ENCODE data around the gene STIP1.

STIP1 gene

GRCh38 chr11:64198511-64198910, 12.5 kb downstream of the STIP1 start:
- DNase-seq (ENCODE audit: low spot score), result no peak

GRCh38 chr11:64201543-64201942, 15.6 kb downstream of the STIP1 start:
- no peak for DNase-seq (ENCODE audit: low spot score)

- no peak for DNase-seq (ENCODE audit: low spot score)
These were observed 17.0 kb downstream of the STIP1 start for GRCh38 chr11:64202992-64203391.

- DNase-seq (ENCODE audit: low spot score), result no peak
These were observed 17.6 kb downstream of the STIP1 start for GRCh38 chr11:64203421-64204079.

GRCh38 chr11:64204080-64204440, 18.1 kb downstream of the STIP1 start:
- DNase-seq (ENCODE audit: low spot score), result no peak

GRCh38 chr11:64204464-64204989, 18.6 kb downstream of the STIP1 start:
- DNase-seq (ENCODE audit: low spot score), result no peak

- no peak for DNase-seq (ENCODE audit: low spot score)
These were observed 20.7 kb downstream of the STIP1 start, which contains the start of gene FERMT3 for GRCh38 chr11:64206457-64207255. FERMT3 (plus strand) TSS chr11:64206721; CDS start chr11:64207365, 644 bp downstream.

- no peak for DNase-seq (ENCODE audit: low spot score)
These were observed 21.5 kb downstream of the STIP1 start for GRCh38 chr11:64207256-64208085.

DNA sequence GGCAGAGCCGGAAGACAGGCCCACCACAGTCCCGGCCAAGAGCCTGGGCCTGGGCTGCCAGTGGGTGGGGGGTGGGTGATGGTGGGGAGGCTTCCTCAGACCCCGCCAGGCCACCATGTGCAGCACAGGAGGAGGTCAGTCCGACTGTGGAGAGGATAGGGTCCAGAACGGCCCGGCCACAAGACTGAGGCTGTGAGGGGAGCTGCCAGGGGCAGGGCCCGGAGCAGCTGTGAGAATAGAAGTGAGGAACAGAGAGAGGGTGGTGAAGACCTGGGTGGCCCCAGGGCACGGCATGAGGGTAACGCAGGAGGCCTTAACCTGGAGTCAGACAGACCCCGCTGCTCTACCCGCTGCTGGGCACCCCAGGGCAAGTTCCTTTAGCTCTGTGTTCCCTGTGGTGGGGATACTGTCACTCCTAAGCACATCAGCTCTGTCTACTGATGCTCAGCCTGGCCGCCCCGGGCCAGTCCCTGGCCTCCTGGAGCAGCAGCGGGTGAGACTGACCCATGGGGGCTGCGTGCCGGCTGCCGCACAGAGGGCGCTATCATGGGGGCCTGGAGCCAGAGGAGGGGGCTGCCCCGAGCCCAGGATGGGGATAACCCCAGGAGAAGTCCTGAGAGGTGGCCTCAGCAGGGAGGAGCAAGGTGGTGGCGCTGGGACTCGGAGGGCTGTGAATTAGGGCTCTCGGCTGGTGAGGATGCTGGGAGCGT, 22.3 kb downstream of the STIP1 start:
- no peak for DNase-seq (ENCODE audit: low spot score)

DNA sequence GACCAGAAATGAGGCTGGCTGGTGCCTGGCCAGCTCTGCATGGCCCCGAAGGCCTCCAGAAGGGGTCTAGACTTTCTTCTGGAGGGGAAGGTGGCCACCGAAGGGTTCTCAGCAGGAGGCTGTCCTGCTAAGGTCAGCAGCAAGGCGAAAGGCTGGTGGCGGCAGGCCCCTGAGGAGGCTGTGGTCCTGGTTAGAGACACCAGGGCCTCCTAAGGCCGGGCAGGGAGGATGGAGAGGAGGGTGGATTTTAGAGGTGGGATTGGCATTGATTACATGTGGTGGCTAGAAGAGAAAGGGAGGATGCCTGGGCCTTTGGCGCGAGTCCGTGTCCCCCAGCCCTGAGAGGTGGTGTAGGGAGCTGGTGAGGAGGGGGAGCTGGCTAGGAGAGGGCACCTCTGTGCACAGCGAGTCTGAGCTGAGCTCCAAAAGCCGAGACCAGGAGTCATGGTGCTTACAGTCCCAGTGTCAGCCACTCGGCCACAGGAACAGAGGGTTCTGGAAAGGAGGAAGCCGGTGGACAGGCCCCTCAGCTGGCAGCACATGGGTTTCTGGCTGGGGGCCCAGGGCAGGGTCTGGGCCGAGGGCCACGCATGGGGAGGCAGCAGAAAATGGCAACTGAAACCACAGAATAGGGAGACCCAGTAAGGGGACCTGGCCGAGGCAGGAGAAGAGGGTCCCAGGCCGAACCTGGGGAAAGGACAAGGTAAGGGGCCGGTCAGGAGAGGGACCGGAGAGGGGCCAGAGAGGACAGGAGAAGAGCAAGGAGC, 23.0 kb downstream of the STIP1 start:
- DNase-seq (ENCODE audit: low spot score), result no peak

GRCh38 chr11:64209563-64209843, 23.5 kb downstream of the STIP1 start:
- DNase-seq (ENCODE audit: low spot score), result no peak

DNA sequence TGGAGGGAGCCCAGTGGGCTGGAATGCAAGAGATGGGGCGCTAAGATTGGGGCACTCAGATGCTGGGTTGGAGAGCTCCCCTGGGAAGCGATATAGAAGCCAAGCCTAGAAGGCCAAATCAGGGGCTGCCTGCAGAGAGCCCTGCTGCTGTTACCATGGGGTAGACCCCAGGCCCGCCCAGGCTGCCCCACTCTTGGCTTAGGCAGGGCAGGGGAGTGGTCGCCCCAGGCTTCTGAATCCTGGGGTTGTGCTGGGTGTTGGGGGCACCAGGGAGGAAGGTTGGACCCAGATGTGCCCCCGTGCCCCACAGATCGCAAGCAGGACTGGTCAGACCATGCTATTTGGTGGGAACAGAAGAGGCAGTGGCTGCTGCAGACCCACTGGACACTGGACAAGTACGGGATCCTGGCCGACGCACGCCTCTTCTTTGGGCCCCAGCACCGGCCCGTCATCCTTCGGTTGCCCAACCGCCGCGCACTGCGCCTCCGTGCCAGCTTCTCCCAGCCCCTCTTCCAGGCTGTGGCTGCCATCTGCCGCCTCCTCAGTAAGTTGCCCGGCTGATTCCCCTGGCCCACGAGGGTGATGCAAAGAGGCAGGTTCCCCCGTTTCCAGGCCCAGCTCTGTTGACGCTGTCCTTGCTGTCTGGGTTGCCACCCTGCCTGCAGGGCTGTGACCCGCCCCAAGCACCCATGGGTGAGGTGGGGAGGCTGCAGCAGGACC, 24.5 kb downstream of the STIP1 start:
- no peak for DNase-seq (ENCODE audit: low spot score)

DNA sequence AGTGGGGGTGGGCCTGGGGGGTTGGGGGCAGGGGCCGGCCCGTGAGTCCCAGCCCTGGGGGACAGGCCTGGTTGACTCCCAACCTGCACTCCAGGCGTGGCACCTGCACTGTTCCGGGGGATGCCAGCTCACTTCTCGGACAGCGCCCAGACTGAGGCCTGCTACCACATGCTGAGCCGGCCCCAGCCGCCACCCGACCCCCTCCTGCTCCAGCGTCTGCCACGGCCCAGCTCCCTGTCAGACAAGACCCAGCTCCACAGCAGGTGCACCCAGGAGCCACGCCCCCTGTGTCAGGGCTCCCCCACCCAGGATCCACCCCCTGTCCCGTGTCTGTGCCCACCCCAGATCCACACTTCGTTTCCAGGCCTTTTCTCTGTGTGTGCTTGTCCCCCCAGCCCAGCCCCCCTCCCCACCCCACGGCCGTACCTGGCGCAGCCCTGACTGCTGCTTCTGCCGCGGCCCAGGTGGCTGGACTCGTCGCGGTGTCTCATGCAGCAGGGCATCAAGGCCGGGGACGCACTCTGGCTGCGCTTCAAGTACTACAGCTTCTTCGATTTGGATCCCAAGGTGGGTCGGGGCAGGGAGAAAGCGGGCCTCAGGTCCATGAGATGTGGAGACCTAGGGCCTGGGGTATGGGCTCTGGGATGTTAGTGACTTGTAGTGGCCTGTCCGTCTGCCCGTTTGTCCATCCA, 25.4 kb downstream of the STIP1 start:
- DNase-seq (ENCODE audit: low spot score), result no peak

- no peak for DNase-seq (ENCODE audit: low spot score)
These were observed 30.9 kb downstream of the STIP1 start for GRCh38 chr11:64216879-64217278.

GRCh38 chr11:64218628-64219353, 32.8 kb downstream of the STIP1 start:
- DNase-seq (ENCODE audit: low spot score), result no peak

GRCh38 chr11:64219354-64219684, 33.3 kb downstream of the STIP1 start:
- no peak for DNase-seq (ENCODE audit: low spot score)

- DNase-seq (ENCODE audit: low spot score), result no peak
These were observed 33.8 kb downstream of the STIP1 start for GRCh38 chr11:64219755-64220154.

GRCh38 chr11:64220271-64220670, 34.3 kb downstream of the STIP1 start:
- DNase-seq (ENCODE audit: low spot score), result no peak

- DNase-seq (ENCODE audit: low spot score), result no peak
These were observed 34.8 kb downstream of the STIP1 start for GRCh38 chr11:64220798-64221197.

DNA sequence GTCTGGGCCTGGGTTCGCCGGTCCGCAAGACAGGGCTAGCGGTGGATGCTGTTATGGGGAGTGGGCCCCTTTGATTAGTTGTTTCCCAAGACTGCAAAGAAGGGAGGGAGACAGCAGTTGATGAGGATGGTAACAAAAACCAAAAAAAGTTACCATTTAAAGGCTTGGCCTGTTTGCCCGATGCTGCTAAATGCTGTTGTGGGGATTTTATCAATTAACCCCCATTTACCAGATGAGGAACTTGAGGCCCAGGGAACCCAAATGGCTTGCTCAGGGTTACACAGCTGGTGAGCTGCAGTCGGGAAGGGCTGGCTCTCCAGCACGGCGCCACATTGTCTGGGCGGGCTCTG, 36.7 kb downstream of the STIP1 start:
- DNase-seq (ENCODE audit: low spot score), result no peak
